ENCODE data around the gene BACH2.
"Not testable (repeated sequence)": the region's sequence is repeated elsewhere in the genome, so short reads cannot be mapped to it uniquely, and the experiment has no call there.

Gene BACH2

DNA sequence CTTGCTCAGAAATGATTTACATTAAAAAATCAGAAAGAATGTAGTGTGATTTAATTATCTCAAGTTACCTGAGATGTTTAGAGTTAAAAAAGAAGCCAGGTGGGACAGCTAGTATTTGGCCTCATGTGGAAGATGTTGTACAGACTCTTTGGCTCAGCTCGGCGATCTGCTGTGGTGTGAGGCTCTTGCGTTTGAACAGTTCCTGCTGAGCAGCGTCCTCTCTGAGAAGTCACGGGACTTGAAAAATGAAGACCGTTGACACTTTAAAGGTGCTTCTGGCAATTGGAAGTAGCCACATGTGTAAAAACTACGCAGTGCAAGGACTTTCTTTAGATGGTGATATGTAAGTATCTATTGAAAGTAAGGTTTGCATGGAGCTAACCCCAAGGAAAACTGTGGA is 169.0 kb downstream of the BACH2 start:
- H3K9me3 ChIP-seq (ENCODE audit: control insufficient read depth, low read length), result no peaks in the 10 kb centered on the region
- no peak overlapping the region for H3K9ac ChIP-seq (ENCODE audit: low read length)
- no peak overlapping the region for H3K4me3 ChIP-seq (ENCODE audit: low read length)
- H3K36me3 ChIP-seq (ENCODE audit: control insufficient read depth, insufficient read depth, low read length), result no peaks in the 10 kb centered on the region
- H3K27me3 ChIP-seq (ENCODE audit: control insufficient read depth, insufficient read depth, low read length), result no peaks in the 10 kb centered on the region
- no peaks in the 10 kb centered on the region for H3K4me1 ChIP-seq (ENCODE audit: control insufficient read depth, insufficient read depth, low read length)

DNA sequence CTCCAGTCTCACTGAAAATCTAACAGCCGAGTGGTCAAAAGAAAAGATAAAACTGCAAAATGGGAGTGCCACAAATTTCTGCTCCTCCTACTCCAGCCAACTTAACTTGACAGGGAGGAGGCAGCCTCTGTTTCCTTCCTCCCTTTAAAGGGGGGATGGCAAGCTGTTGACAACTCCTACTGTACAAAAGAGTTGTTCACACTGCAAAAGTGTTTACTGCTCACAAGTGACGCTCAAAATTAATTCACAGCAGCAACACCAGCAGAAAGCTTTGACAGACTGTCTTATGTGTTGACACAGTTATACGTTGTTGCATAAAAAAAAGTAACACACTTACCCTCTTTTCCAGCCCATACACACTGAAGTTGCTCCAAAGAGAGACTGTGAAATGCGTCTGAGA is 169.8 kb downstream of the BACH2 start:
- Histone ChIP-seq H3K9me3 (ENCODE audit: control insufficient read depth, low read length) (no peaks in the 10 kb centered on the region), H3K27me3 (ENCODE audit: control insufficient read depth, insufficient read depth, low read length) (no peaks in the 10 kb centered on the region), H3K36me3 (ENCODE audit: control insufficient read depth, insufficient read depth, low read length) (no peaks in the 10 kb centered on the region), H3K4me3 (ENCODE audit: low read length) (no peak overlapping the region), H3K9ac (ENCODE audit: low read length) (no peak overlapping the region), H3K4me1 (ENCODE audit: control insufficient read depth, insufficient read depth, low read length) (no peaks in the 10 kb centered on the region)

DNA sequence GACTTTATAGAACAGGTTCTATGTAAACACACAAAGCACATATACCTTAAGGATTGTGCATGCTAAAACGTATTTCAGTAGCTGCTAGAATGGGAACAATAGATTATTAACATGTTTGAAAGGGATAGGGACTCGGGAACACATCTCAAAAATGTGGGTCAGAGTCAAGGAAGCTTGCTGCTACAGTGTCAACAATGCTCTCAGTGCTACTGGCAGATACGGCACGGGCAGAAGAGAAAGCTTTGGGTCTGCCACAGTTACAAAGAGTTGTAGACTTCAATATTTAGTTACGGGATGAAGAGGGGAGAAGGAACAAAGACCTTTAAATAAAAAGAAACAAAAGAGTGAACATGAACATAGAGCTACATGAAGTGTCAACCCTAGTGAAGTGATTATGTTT is 170.5 kb downstream of the BACH2 start:
- H3K9me3 ChIP-seq (ENCODE audit: control insufficient read depth, low read length), result no peaks in the 10 kb centered on the region

DNA sequence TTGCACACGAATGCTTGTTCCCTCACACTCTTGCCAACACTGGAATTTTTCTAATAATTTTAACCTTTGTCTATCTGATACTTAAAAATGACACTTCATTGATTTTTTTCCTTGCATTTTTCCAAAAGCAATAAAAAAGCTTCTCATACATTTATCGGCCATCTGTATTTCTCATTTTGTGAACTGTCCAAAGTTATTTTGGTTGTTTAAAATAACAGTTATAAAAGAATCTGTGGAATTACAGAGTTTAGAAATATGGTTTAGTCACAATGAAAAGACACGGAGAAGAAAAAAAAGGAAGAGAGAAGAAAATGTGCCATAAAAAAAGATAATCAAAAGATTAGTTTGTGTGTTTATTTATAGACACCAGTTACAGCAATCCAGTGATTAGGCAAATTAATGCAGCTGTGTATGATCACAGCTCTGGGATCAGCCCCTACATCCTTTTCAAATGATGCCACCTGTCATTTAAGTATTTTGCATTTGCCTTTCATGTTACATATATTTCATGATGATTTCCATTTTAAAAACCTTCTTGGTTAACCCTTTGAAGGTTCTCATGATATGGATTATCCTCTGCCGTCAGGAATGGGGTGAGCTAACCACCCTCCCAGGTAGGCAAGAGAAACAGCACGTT is 171.7 kb downstream of the BACH2 start:
- Histone ChIP-seq H3K4me1 (ENCODE audit: control insufficient read depth, insufficient read depth, low read length) (no peaks in the 10 kb centered on the region), H3K27me3 (ENCODE audit: control insufficient read depth, insufficient read depth, low read length) (no peaks in the 10 kb centered on the region), H3K36me3 (ENCODE audit: control insufficient read depth, insufficient read depth, low read length) (no peaks in the 10 kb centered on the region), H3K9me3 (ENCODE audit: control insufficient read depth, low read length) (no peaks in the 10 kb centered on the region), H3K9ac (ENCODE audit: low read length) (no peak overlapping the region), H3K4me3 (ENCODE audit: low read length) (no peak overlapping the region)

More for the DNA sequence above, 170.5 kb downstream of the BACH2 start:
- no peak overlapping the region for H3K4me3 ChIP-seq (ENCODE audit: low read length)
- H3K27me3 ChIP-seq (ENCODE audit: control insufficient read depth, insufficient read depth, low read length), result no peaks in the 10 kb centered on the region
- no peaks in the 10 kb centered on the region for H3K4me1 ChIP-seq (ENCODE audit: control insufficient read depth, insufficient read depth, low read length)
- no peak overlapping the region for H3K9ac ChIP-seq (ENCODE audit: low read length)
- no peaks in the 10 kb centered on the region for H3K36me3 ChIP-seq (ENCODE audit: control insufficient read depth, insufficient read depth, low read length)

DNA sequence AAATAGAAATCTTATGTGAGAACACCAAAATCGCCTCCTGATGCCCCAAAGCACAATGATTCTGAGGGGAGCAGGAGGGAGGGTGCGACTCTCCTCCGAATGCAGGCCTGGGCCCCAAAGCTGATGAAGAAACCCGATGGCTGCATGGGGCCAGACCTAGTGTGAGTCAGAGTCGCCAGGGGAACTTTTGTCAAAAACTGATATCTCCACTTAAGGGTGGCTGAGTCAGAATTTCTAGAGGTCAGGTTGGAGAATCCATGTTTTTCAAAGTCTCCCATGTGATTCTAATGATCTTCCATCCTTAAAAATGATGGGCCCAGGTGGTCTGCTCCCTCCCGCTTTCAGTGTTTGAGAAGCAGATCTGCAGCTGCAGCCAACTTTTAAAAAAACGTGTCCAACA is 172.8 kb downstream of the BACH2 start:
- Histone ChIP-seq H3K9ac (ENCODE audit: low read length) (no peak overlapping the region), H3K4me1 (ENCODE audit: control insufficient read depth, insufficient read depth, low read length) (no peaks in the 10 kb centered on the region), H3K27me3 (ENCODE audit: control insufficient read depth, insufficient read depth, low read length) (no peaks in the 10 kb centered on the region), H3K4me3 (ENCODE audit: low read length) (no peak overlapping the region), H3K9me3 (ENCODE audit: control insufficient read depth, low read length) (no peaks in the 10 kb centered on the region), H3K36me3 (ENCODE audit: control insufficient read depth, insufficient read depth, low read length) (no peaks in the 10 kb centered on the region)

DNA sequence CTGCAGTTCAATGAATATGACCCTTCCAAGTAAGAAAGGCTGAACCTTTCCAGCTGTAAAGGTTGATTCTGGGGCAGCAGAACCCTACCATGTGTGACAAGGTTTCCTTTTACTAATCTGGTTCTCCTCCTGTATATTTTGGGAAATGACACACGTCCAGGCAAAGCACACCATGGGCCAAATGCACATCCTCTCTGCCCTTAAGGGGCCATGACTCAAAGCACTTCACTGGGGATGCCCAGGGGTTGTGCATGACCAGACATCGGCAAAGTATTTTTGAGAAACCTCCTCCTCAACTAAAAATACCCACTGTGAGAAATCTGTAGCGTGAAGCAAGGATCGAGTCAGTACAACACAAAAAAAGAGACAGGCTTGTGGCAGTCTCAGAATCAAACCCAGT is 174.7 kb downstream of the BACH2 start:
- Histone ChIP-seq H3K4me1 (ENCODE audit: control insufficient read depth, insufficient read depth, low read length) (no peaks in the 10 kb centered on the region), H3K36me3 (ENCODE audit: control insufficient read depth, insufficient read depth, low read length) (no peaks in the 10 kb centered on the region), H3K9ac (ENCODE audit: low read length) (no peak overlapping the region), H3K9me3 (ENCODE audit: control insufficient read depth, low read length) (no peaks in the 10 kb centered on the region), H3K4me3 (ENCODE audit: low read length) (no peak overlapping the region), H3K27me3 (ENCODE audit: control insufficient read depth, insufficient read depth, low read length) (no peaks in the 10 kb centered on the region)

DNA sequence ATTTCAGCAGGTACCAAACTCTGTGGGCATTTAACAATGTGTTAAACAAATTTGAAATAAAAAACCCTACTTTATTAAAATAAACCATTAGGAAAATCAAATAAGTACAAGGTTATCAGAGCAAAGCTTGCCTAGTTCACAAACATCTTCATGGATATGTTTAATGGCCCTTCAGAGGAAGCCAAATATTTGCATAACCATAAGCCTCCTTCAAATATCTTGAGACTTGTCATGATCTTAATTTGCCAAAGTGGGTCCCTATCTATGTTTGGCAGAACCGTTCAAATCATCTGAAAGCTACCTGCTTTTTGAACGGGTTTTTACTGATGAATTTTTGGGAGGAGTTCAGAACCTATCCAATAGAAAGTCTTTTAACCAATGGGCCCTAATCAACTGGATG is 176.3 kb downstream of the BACH2 start:
- Histone ChIP-seq H3K9ac (ENCODE audit: low read length) (no peak overlapping the region), H3K27me3 (ENCODE audit: control insufficient read depth, insufficient read depth, low read length) (no peaks in the 10 kb centered on the region), H3K9me3 (ENCODE audit: control insufficient read depth, low read length) (no peaks in the 10 kb centered on the region), H3K4me3 (ENCODE audit: low read length) (no peak overlapping the region), H3K4me1 (ENCODE audit: control insufficient read depth, insufficient read depth, low read length) (no peaks in the 10 kb centered on the region), H3K36me3 (ENCODE audit: control insufficient read depth, insufficient read depth, low read length) (no peaks in the 10 kb centered on the region)

DNA sequence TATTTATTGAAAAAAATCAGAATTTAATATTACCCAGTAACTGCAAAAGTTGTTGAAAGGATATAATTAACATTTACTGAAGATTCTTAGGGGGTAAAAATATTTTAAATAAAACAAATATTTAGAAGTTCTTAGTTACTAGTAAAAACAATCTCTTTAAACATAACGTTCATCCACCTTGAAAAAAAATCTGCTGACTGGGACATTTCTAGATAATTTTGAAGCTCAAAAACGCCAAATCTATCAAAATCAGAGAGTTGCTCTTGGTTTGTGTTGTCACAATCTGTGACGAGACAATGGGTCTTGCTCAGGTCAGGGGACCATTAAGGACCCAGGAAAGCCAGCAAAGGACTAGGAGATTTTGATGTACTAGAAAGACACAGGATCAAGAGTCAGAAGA is 177.0 kb downstream of the BACH2 start:
- no peaks in the 10 kb centered on the region for H3K9me3 ChIP-seq (ENCODE audit: control insufficient read depth, low read length)
- no peaks in the 10 kb centered on the region for H3K27me3 ChIP-seq (ENCODE audit: control insufficient read depth, insufficient read depth, low read length)
- no peaks in the 10 kb centered on the region for H3K4me1 ChIP-seq (ENCODE audit: control insufficient read depth, insufficient read depth, low read length)
- no peak overlapping the region for H3K9ac ChIP-seq (ENCODE audit: low read length)
- H3K4me3 ChIP-seq (ENCODE audit: low read length), result no peak overlapping the region
- no peaks in the 10 kb centered on the region for H3K36me3 ChIP-seq (ENCODE audit: control insufficient read depth, insufficient read depth, low read length)

DNA sequence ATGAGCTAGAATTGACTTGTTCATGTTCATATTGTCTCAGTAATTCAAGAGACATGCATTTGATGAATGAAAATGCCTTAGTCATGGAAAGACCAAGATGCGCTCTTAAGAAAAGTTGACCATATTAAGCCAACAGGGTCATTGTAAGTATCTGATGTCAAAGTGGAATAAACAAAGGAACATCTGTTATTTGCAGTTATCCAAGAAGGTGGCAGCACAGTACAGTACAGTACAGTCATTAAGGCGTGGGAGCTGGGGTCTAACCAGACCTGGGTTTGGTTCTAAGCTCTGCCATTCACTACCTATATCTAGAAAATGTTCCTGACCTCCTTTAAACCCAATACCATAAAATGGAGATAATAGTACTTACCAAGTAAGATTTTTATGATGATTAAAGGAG is 178.1 kb downstream of the BACH2 start:
- Histone ChIP-seq H3K4me3 (ENCODE audit: low read length) (no peak overlapping the region), H3K4me1 (ENCODE audit: control insufficient read depth, insufficient read depth, low read length) (no peaks in the 10 kb centered on the region), H3K9me3 (ENCODE audit: control insufficient read depth, low read length) (no peaks in the 10 kb centered on the region), H3K27me3 (ENCODE audit: control insufficient read depth, insufficient read depth, low read length) (no peaks in the 10 kb centered on the region), H3K9ac (ENCODE audit: low read length) (no peak overlapping the region), H3K36me3 (ENCODE audit: control insufficient read depth, insufficient read depth, low read length) (no peaks in the 10 kb centered on the region)

DNA sequence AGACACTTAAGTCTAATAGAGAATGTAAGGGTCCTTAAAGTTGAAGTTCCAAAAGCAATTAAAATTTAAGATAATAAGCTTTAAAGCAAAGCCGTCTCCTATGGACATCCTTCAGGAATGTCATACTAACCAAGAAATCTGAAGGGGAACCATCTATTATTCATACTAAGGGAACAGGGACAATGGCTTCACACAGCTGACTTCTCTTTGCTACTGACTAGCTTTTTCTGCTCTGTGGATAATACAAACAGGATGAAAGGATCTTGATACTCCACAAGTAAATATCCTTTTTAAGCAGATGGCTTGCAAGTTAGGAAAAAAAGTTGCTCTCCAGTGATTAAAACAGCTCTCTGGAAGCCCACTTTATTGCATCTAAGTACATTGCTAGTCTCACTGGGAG is 178.6 kb downstream of the BACH2 start:
- Histone ChIP-seq H3K27me3 (ENCODE audit: control insufficient read depth, insufficient read depth, low read length) (no peaks in the 10 kb centered on the region), H3K9me3 (ENCODE audit: control insufficient read depth, low read length) (no peaks in the 10 kb centered on the region), H3K4me3 (ENCODE audit: low read length) (no peak overlapping the region), H3K4me1 (ENCODE audit: control insufficient read depth, insufficient read depth, low read length) (no peaks in the 10 kb centered on the region), H3K9ac (ENCODE audit: low read length) (no peak overlapping the region), H3K36me3 (ENCODE audit: control insufficient read depth, insufficient read depth, low read length) (no peaks in the 10 kb centered on the region)

DNA sequence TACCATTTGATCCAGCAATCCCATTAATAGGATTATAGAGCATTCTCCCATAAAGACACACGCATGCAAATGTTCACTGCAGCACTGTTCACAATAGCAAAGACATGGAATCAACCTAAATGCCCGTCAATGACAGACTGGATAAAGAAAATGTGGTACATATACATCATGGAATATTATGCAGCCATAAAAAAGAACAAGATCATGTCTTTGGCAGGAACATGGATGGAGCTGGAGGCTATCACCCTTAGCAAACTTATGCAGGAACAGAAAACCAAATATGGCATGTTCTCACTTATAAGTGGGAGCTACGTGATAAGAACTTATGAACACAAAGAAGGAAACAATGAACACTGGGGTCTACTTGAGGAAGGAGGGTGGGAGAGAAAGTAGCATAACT is 180.5 kb downstream of the BACH2 start:
- H3K9me3 ChIP-seq (ENCODE audit: control insufficient read depth, low read length); H3K27me3 ChIP-seq (ENCODE audit: control insufficient read depth, insufficient read depth, low read length): not testable (repeated sequence)

DNA sequence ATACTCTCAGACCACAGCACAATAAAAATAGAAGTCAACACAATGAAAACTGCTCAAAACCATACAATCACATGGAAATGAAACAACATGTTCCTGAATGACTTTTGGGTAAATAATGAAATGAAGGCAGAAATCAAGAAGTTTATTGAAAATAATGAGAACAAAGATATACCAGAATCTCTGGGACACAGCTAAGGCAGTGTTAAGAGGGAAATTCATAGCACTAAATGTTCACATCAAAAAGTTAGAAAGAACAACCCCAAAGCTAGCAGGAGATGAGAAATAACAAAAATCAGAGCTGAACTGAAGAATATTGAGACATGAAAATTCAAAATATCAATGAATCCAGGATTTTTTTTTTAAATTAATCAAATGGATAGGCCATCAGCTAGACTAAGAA is 183.3 kb downstream of the BACH2 start:
- Histone ChIP-seq H3K27me3 (ENCODE audit: control insufficient read depth, insufficient read depth, low read length) (no peaks in the 10 kb centered on the region), H3K4me1 (ENCODE audit: control insufficient read depth, insufficient read depth, low read length) (no peaks in the 10 kb centered on the region), H3K9me3 (ENCODE audit: control insufficient read depth, low read length) (no peaks in the 10 kb centered on the region), H3K36me3 (ENCODE audit: control insufficient read depth, insufficient read depth, low read length) (no peaks in the 10 kb centered on the region), H3K9ac (ENCODE audit: low read length) (no peak overlapping the region), H3K4me3 (ENCODE audit: low read length) (no peak overlapping the region)

More for the DNA sequence above, 180.5 kb downstream of the BACH2 start:
- not testable (repeated sequence) for H3K4me3 ChIP-seq (ENCODE audit: low read length); H3K4me1 ChIP-seq (ENCODE audit: control insufficient read depth, insufficient read depth, low read length); H3K36me3 ChIP-seq (ENCODE audit: control insufficient read depth, insufficient read depth, low read length); H3K9ac ChIP-seq (ENCODE audit: low read length)

DNA sequence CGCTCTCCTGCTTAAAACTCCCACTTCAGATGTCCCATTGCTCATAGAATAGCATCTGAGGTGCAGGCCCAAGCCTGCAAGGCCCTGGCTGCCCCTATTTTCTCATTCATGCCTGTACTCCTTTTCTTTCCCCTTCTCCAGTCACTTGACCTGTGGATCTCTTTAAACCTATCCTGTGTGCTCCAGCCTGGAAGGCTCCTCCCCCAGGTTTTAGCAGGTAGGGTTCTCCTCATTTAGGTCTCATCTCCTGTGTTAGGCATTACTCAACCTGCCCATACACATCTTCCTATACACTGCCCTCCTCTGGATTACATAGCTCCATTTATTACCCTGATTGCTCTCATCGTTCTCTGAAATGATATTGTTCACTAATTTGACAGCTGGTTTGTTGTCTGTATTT is 185.3 kb downstream of the BACH2 start:
- H3K27me3 ChIP-seq (ENCODE audit: control insufficient read depth, insufficient read depth, low read length), result no peaks in the 10 kb centered on the region
- H3K4me1 ChIP-seq (ENCODE audit: control insufficient read depth, insufficient read depth, low read length), result no peaks in the 10 kb centered on the region
- H3K4me3 ChIP-seq (ENCODE audit: low read length), result no peak overlapping the region
- H3K9ac ChIP-seq (ENCODE audit: low read length), result no peak overlapping the region
- H3K9me3 ChIP-seq (ENCODE audit: control insufficient read depth, low read length), result no peaks in the 10 kb centered on the region
- no peaks in the 10 kb centered on the region for H3K36me3 ChIP-seq (ENCODE audit: control insufficient read depth, insufficient read depth, low read length)
